ENCODE measurements around the gene CD300H.
A peak's percentile ranks its signal among the peaks of the same experiment; 100 is the strongest.

Gene CD300H

GRCh38 chr17:74529243-74529642, 38.1 kb downstream of the CD300H start:
- TF ChIP-seq CTCF (conservative IDR thresholded peaks at IDR 0.05; ENCODE audit: control insufficient read depth, insufficient read depth, low read depth, low read length): no peak
- no peak for DNase-seq (ENCODE audit: low read depth)
- H3K4me3 ChIP-seq (ENCODE audit: control insufficient read depth, low read depth, low read length): no peak overlapping the region

- no peak overlapping the region for H3K4me3 ChIP-seq (ENCODE audit: control insufficient read depth, low read depth, low read length)
- DNase-seq (ENCODE audit: low read depth): peak; percentile 6
- TF ChIP-seq CTCF (conservative IDR thresholded peaks at IDR 0.05; ENCODE audit: control insufficient read depth, insufficient read depth, low read depth, low read length): no peak
These were observed 38.7 kb downstream of the CD300H start for GRCh38 chr17:74528491-74529199.

GRCh38 chr17:74527756-74528155, 39.6 kb downstream of the CD300H start:
- no peak for DNase-seq (ENCODE audit: low read depth)
- no peak for TF ChIP-seq CTCF (conservative IDR thresholded peaks at IDR 0.05; ENCODE audit: control insufficient read depth, insufficient read depth, low read depth, low read length)
- no peak overlapping the region for H3K4me3 ChIP-seq (ENCODE audit: control insufficient read depth, low read depth, low read length)

- H3K4me3 ChIP-seq (ENCODE audit: control insufficient read depth, low read depth, low read length): no peak overlapping the region
- no peak for TF ChIP-seq CTCF (conservative IDR thresholded peaks at IDR 0.05; ENCODE audit: control insufficient read depth, insufficient read depth, low read depth, low read length)
- DNase-seq (ENCODE audit: low read depth): no peak
These were observed 40.2 kb downstream of the CD300H start for GRCh38 chr17:74527081-74527480.

- DNase-seq (ENCODE audit: low read depth): no peak
- TF ChIP-seq CTCF (conservative IDR thresholded peaks at IDR 0.05; ENCODE audit: control insufficient read depth, insufficient read depth, low read depth, low read length): no peak
- H3K4me3 ChIP-seq (ENCODE audit: control insufficient read depth, low read depth, low read length): no peak overlapping the region
These were observed 40.6 kb downstream of the CD300H start for GRCh38 chr17:74526681-74527080.

GRCh38 chr17:74525781-74526288, 41.5 kb downstream of the CD300H start:
- TF ChIP-seq CTCF (conservative IDR thresholded peaks at IDR 0.05; ENCODE audit: control insufficient read depth, insufficient read depth, low read depth, low read length): no peak
- H3K4me3 ChIP-seq (ENCODE audit: control insufficient read depth, low read depth, low read length): no peak overlapping the region
- DNase-seq (ENCODE audit: low read depth): no peak

GRCh38 chr17:74525465-74525725, 41.9 kb downstream of the CD300H start:
- no peak overlapping the region for H3K4me3 ChIP-seq (ENCODE audit: control insufficient read depth, low read depth, low read length)
- TF ChIP-seq CTCF (conservative IDR thresholded peaks at IDR 0.05; ENCODE audit: control insufficient read depth, insufficient read depth, low read depth, low read length): no peak
- no peak for DNase-seq (ENCODE audit: low read depth)

Data from fibroblast of mammary gland (primary cell).